ENCODE measurements around the gene VPS45.

Gene VPS45

DNA sequence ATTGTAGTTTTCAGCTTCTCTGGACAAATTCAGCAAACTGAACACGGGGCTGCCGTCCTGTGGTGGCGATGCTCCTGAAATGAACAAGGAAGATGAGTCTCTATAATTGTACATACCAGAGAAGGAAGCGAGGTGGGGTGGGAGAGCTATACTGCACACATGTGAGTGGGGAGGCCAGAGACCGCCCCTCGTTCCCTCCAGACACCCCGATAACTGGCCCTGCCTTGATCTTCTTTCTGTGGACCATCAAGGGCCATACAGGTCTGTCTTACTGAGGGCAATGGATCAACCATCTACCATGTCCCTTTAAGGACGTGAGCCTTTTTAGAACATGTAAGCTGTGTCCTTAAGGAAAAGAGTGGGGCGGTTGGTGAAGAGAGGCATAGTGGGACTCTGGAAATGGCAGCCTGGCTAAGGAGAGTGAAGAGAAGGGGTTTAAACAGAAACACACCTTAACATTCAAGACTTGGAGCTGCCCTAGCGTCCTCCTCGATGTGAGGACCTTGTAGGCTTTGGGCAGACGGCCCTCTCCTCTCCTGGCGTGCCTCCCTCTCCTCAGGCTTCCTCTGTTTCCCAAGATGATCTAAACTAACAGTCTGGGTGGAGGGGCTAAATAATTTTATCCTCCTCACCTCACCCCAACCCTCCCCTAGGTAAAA, 88.0 kb downstream of the VPS45 start:
- in situ Hi-C loops (cut with MboI; ENCODE audit: low sequenced_read_pairs), result loop anchor here (25.0 kb wide), 1 partner anchor 193 kb away; no protein-coding TSS in a partner anchor

DNA sequence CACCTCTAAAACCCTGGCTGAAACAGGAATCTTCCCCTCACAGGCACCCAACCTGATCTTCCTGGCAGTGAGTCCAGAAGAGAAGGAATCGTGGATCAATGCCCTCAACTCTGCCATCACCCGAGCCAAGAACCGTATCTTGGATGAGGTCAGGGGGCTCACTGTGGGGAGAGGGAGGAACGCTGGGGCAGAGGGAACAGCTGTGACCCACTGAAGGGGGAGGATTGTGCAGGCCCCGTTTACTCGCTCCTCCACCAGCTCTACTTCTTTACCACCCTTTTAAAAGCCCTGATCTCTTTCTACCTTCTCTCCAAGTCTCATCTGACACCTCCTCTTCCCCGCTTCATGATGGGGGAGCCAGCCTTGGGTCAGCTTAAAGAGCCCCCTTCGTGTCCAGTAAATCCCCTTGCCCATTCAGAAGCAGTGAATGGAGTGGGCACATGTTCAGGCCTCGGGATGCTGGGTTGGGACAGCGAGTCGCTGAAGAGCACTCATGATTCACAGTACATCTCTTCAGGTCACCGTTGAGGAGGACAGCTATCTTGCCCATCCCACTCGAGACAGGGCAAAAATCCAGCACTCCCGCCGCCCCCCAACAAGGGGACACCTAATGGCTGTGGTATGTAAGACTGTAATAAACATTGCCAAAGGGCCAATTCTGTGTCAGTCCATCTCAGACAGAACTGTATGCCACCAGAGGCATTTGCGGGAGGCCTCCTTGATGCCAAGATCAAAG, 89.5 kb downstream of the VPS45 start:
- in situ Hi-C loops (cut with MboI; ENCODE audit: low sequenced_read_pairs), result loop anchor here (25.0 kb wide), 1 partner anchor 195 kb away; no protein-coding TSS in a partner anchor

DNA sequence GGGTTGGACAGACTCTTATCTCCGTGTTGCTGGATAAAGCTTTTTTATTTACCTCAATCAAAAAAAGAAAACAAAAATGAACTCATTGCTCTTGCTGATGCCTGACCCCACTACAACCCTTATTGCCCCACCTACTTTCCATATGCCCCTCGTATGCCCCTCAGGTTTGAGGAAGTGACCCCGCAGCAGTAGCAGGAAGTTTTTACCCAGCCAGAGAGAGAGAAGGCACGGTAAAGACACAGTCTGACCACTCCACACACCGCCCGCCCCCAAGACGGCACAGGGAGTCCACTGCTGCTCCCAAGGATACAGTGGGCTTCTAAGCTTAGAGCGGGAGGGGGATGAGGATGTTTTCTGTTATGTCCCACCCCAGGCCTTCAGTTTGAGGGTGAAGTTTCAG, 92.0 kb downstream of the VPS45 start:
- in situ Hi-C loops (cut with MboI; ENCODE audit: low sequenced_read_pairs), result loop anchor here (25.0 kb wide), 1 partner anchor 197 kb away; no protein-coding TSS in a partner anchor

DNA sequence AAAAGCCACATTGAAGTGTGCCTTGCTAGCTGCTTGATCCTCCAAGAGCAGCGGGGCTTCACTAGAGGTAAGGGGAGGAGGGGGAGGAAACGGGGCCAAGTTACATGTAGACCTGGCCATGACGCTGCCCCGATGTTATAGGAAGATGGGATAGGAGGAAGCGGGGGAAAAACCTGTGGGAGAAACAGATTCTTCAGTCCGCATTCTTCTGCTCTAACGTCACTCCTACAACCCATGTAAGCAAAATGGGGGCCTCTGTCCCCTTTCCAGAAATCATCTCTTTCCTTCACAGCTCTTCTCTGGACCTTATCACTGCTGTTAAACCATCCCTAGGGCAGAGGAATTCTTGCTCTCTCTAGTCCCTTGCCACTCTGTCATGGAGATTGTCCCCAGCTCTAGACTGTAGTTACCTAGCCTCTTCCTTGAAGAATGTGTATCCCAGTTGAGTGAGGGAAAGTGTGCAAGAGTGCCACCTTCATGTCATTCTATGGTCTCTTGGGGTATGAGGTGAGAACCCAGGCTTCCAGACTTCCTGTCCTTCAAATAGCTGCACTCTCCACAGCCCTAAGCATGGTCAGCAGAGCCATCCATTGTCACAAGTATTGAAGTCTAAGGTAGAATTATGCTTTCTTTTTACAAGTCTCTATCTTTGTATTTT, 93.5 kb downstream of the VPS45 start:
- in situ Hi-C loops (cut with MboI; ENCODE audit: low sequenced_read_pairs), result loop anchor here (10.0 to 25.0 kb wide), 2 partner anchors 86 to 199 kb away; no protein-coding TSS in a partner anchor

DNA sequence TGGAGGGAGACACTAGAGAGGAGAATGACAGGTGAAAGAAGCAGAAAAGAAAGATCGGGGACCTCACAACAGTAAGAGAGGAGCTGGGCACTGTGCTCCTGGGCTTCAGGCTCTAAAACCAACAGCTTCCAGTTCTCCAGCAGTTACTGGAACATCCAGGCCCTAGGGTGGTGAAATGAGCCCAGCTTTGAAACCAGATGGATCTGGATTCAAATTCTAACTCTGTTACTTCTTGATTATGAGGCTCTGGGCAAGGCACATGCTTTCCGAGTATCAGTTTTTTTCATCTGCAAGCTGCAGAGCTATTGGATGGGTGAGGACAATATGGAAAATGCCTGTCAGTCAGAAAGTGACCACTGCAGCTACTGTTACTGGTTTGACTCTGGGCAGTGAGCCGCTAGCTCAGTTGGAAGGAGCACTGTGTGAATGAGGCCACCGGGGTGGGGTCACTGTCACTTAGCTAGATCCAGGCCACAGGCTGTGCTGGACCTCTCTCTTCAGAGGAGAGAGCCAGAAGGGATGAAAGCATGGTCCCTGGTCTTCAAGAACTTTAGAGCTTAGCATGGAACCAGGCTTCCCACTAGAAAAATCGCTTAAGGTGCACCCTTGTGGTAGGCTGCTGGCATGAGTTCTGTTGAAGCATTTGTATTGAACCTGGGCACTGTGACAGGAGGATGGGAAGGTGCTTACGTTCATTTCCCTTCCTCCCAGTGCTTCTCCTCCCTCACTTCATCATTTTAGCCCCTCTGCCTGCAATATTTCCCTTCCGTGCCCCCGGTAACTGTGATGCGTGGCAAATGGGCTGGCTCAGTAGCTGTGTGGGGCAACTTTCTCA, 94.4 kb downstream of the VPS45 start:
- in situ Hi-C loops (cut with MboI; ENCODE audit: low sequenced_read_pairs), result loop anchor here (10.0 to 25.0 kb wide), 2 partner anchors 87 to 200 kb away; no protein-coding TSS in a partner anchor

DNA sequence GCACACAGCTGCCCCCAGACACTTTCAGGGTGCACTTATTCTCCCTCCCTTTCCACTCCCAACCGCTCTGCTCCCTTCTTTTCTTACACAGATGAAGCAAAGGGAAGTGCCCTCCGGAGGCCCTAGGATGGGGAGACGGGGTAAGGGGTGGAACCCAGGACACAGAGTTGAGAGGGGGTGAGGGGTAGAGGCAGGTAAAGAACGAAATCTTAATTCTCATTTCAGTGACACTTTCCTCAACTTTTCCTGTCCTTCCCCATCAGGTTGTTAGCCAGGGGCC, 94.9 kb downstream of the VPS45 start:
- in situ Hi-C loops (cut with MboI; ENCODE audit: low sequenced_read_pairs), result loop anchor here (10.0 to 25.0 kb wide), 2 partner anchors 88 to 200 kb away; no protein-coding TSS in a partner anchor

DNA sequence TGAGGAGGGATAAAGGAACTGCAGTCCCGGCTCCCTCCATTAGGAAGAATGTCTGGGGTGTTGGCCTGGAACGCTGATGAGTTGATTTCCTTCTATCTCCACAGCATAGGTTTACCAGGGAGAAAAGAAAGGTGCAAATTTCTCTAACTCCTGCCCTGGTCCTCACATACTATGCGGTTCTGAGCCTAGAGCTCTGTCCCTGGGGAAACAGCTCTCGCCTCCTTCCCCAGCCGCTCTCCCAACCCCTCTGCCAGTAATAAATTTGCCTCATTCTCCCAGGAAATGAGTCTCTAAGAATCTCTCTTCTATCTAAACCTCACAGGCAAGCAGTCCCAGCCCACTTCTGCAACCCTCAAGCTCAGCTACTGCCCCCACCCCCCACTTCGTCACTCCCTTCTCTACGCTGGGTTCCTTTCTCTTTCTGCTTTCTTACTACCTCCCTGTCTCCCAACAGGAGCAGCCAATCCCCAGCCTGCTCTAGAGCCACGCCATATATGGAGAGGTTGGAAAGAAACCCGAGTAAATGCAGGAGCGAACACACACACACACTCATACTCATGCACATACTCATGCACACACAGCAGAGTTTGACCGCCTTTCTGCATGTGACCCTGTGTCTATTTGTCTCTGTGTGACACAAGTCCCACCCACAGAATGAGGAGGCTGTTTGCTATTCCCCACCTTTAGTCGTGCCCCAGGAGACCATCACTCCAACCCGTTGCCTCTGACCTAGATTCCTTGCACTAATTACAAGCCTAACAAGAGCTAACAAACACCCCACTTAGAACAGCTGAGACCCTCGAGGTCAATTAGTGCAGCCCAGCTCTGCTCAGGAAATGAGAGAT, 95.5 kb downstream of the VPS45 start:
- in situ Hi-C loops (cut with MboI; ENCODE audit: low sequenced_read_pairs), result loop anchor here (10.0 to 25.0 kb wide), 2 partner anchors 88 to 201 kb away; no protein-coding TSS in a partner anchor

DNA sequence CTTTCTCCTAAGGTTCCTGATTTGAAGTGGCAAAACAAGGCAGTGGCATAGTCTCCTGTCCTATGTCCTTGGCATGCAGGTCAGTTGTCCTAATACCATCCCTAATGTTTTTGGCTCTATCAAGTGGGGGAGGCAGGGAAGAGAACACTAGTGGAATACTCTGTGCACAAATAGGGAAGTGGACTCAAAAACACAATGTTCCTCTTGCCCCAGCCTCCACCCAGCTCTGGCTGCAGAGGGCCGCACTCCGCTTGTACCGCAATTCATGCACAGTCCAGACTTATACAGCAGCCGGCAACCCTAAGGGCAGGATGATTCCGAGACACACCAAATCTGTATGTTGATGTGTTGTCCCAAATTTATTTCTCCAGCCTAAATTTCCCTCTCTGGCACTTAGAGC, 96.6 kb downstream of the VPS45 start:
- in situ Hi-C loops (cut with MboI; ENCODE audit: low sequenced_read_pairs), result loop anchor here (10.0 to 25.0 kb wide), 2 partner anchors 89 to 202 kb away; no protein-coding TSS in a partner anchor

DNA sequence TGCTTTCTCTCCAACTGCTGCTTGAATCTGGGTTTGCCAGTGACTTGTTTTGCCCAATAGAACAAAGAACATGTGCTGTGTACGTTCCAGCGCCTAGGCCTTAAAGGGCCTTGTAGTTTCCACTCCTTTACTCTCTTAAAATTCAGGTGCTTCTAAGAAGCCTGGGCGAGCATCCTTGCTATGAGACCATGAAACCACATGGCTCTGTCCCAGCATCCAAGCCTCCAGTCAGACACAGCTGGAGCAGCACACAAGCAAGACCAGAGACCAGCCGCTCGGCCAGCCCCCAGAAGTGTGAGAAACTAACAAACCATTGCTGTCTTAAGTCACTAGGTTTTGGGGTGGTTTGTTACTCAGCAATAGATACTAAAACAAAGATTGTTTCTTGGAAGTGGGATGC, 97.2 kb downstream of the VPS45 start:
- in situ Hi-C loops (cut with MboI; ENCODE audit: low sequenced_read_pairs), result loop anchor here (10.0 to 25.0 kb wide), 2 partner anchors 90 to 202 kb away; no protein-coding TSS in a partner anchor

DNA sequence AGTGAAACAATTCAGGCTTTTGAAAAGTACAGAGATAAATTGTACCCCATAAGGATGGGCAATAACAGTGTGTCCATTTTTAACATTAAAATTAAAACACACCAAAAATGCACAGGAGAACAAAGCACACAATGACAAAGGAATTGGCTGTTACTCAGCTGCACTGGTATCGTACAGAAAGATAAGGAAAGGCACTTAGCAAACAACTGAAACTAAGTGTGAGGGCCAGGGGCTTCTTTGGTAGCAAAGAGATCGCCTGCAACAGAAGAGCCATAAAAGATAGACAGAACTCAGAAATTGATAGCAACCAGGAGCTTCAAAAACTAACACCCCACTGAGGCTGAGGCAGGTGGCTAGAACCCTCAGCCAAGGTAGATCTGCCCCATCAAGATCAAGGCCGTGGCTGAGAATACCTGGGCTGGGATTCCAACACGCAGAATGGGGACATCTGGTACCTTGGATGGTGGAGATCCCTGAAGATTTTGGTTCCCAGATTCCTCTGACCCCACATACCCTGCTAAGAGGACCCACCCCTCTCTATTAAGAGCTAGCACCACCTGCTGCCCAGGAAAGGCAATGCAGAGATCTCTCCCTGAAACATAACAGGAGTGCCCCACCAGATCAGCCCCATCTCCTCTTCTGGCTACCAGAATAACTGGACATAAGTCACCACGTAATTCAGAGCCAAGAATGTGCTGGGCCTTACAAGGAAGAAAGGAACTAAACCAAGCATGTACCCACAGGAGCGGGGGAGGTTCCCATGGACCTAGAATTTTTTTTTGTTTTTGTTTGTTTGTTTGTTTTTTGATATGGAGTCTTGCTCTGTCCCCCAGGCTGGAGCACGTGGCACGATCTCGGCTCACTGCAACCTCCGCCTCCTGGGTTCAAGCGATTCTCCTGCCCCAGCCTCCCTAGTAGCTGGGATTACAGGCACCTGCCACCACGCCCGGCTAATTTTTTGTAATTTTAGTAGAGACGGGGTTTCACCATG, 98.3 kb downstream of the VPS45 start:
- in situ Hi-C loops (cut with MboI; ENCODE audit: low sequenced_read_pairs), result loop anchor here (10.0 to 25.0 kb wide), 2 partner anchors 91 to 204 kb away; no protein-coding TSS in a partner anchor

DNA sequence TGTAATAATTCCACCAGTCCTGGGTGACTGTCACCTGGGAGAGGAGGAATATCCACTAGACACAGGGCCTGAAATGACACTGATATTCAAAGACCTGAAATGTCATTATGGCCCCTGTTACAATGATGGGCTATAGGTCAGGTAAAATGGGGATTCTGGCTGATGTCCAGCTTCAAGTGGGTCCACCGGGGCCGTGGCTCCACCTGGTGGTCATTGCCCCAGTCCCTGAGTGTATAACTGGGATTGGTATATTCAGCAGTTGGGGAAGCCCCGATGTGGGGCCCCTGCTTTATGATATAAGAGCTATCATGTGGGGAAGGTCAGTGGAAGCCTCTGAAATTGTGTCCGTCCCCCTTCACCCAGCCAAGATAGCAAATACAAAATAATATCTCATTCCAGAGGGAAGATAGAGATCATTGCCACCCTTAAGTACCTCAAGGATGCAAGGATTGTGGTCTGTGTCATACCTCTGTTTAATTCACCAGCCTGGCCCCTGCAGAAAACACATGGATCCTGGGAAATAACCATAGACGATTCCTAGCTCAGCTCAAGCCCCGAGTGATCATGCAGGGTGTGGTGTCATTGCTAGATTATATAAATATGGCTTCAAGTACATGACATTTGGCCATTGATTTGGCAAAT, 101.5 kb downstream of the VPS45 start:
- in situ Hi-C loops (cut with MboI; ENCODE audit: low sequenced_read_pairs), result loop anchor here (10.0 to 25.0 kb wide), 2 partner anchors 94 to 207 kb away; no protein-coding TSS in a partner anchor

DNA sequence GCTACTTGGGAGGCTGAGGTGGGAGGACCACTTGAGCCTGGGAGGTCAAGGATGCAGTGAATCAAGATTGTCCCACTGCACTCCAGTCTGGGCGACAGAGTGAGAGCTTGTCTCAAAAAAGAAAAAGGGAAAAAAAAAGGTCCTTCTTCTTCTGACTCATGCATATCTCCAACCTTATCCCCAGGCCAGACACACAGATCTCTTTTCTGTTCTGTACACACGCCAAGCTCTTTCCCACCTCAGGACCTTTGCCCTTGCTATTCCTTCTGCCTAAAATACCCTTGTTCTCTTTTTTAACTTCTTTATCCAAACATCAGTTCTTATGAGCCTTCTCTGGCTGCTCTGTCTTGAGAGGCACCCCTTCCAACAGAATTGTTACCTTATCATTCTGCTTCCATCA, 104.2 kb downstream of the VPS45 start:
- in situ Hi-C loops (cut with MboI; ENCODE audit: low sequenced_read_pairs), result loop anchor here (25.0 kb wide), 1 partner anchor 210 kb away; no protein-coding TSS in a partner anchor

DNA sequence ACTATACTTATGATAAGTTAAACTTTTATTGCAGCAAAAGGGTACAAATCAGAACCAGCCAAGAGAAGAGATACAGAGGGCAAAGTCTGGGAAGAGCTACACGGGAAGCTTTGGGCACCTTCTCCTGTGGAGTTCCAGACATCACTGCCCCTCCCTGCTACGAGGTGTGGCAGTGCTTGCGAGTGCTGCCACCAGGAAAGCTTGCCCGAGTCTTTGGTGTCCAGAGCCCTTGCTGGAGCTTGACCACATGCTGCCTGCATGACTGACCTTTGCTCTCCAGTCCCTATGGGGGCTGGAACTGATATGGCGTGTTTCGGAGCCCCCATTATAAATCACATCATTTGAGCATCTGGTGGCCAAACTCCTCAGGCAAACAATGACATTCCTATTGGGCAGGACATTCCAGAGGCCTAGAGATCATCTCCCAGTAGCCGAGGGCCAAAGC, 105.6 kb downstream of the VPS45 start:
- in situ Hi-C loops (cut with MboI; ENCODE audit: low sequenced_read_pairs), result loop anchor here (25.0 kb wide), 1 partner anchor 211 kb away; no protein-coding TSS in a partner anchor

DNA sequence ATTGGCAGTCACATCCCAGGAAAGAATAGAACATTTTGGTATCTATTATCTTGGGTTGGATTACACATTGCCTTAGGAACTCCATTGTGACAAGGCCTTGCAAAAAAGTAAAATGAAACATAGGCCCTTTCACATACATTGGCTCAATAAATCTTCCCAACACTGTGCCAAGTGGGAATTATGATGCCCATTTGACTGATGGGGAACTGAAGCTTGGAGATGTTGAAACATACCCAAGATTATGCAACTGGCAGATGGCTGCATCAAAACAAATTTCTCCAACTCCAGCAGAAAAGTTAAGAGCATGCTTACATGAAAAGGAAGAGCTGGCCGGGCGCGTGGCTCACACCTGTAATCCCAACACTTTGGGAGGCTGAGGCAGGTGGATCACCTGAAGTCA, 109.0 kb downstream of the VPS45 start:
- in situ Hi-C loops (cut with MboI; ENCODE audit: low sequenced_read_pairs), result no loop called here

DNA sequence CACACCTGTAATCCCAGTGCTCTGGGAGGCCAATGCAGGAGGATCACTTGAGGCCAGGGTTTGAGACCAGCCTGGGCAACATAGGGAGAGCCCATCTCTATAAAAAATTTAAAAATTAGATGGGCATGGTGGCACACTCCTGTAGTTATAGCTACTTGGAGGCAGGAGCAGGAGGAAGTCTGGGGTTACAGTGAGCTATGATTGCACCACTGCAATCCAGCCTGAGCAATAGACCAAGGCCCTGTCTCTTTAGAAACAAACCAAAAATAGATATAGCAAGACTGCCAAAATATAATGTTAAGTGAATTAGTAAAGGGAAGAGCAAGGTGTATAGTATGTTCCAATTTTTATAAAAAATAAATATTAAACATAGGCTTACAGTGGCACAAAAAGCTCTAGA, 111.0 kb downstream of the VPS45 start:
- in situ Hi-C loops (cut with MboI; ENCODE audit: low sequenced_read_pairs), result no loop called here

DNA sequence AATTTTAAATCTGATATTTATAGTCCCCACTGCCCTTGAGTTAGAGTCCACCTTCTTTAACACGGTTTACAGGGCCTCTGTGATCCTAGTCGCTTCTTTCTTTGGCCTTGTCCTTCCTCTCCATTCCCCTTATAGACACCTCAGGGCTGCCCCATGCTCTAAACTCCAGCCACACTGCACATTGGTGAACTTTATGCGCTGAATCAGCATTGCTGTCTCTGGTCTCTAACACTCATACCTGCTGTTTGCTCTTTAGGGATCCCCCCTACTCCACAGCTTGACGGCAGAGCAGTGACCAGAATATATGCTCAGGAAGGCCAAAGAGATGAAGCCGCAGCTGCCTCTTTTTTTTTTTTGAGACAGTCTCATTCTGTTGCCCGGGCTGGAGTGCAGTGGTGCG, 112.3 kb downstream of the VPS45 start:
- in situ Hi-C loops (cut with MboI; ENCODE audit: low sequenced_read_pairs), result no loop called here

DNA sequence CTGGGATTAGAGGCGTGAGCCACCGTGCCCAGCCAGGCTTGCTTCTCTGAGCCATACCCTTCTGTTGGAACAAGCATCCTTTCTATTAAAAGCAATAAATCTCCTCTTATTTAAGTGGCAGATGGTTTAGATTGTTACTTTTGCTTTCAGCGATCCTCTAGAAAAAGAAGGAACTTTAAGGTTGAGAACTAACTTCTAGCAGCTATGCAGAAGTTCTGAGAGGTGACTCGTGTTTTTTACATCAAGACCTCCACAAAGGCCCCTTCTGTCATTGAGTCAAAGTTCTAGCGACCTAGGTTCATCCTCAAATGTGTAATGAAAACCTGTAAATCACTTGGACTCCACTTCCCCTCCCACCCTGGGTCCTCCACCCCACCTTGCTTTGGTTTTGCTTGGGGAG, 112.9 kb downstream of the VPS45 start:
- in situ Hi-C loops (cut with MboI; ENCODE audit: low sequenced_read_pairs), result no loop called here

DNA sequence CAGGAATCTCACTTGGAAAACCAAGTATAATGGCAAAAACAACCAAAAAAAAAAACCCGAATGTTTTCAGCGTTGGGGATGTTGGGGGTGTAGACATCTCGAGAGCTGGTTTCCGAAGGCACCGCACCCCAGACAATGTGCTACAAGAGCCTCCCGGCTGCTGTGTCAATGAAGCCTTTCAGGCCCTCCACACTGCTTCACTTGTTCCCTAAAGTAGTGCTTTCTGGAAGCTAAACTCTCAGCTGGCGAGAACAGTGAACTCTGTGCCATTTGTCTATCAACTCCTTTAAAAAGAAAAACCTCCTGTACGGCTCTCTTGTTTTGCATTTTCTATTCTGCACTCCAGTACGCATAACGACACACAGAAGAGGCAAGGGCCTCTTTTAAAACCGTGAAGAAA, 114.7 kb downstream of the VPS45 start:
- in situ Hi-C loops (cut with MboI; ENCODE audit: low sequenced_read_pairs), result no loop called here
